HFF-Myc (cell line): Measurements from ENCODE around the gene ZNF148.

Source experiments
- DNase-seq: peaks from one replicate; pipeline ENCODE4 v3.0.0-alpha.2; 2011; ENCODE audit warnings: low read depth; ENCODE audit errors: extremely low read depth
- H3K4me3 ChIP-seq: replicated peaks from 2 replicates; pipeline ENCODE4 v1.5.1; 2011; ENCODE audit warnings: low read depth, mild to moderate bottlenecking, control low read depth, low read length
- CTCF ChIP-seq: IDR thresholded peaks from 2 replicates; pipeline ENCODE4 v1.5.1; 2012; ENCODE audit warnings: mild to moderate bottlenecking, low read depth, low read length, control low read depth; ENCODE audit errors: missing control alignments

The ZNF148 gene

GRCh38 chr3:125316246-125316645 lies 58.9 kb downstream of the ZNF148 start:
- no peak for TF ChIP-seq CTCF

GRCh38 chr3:125313060-125313635 lies 62.0 kb downstream of the ZNF148 start:
- DNase-seq, result peak; percentile 54
- no peak for TF ChIP-seq CTCF
- no peak overlapping the region for H3K4me3 ChIP-seq

More at GRCh38 chr3:125316246-125316645, 58.9 kb downstream of the ZNF148 start:
- no peak for DNase-seq
- no peak overlapping the region for H3K4me3 ChIP-seq

GRCh38 chr3:125310623-125311081 lies 64.5 kb downstream of the ZNF148 start:
- no peak for TF ChIP-seq CTCF
- H3K4me3 ChIP-seq, result no peak overlapping the region
- no peak for DNase-seq

GRCh38 chr3:125309476-125309875 lies 65.6 kb downstream of the ZNF148 start:
- no peak overlapping the region for H3K4me3 ChIP-seq
- DNase-seq, result no peak
- TF ChIP-seq CTCF, result no peak

GRCh38 chr3:125306620-125307019 lies 68.5 kb downstream of the ZNF148 start:
- no peak for TF ChIP-seq CTCF
- H3K4me3 ChIP-seq, result no peak overlapping the region
- DNase-seq, result no peak

GRCh38 chr3:125302932-125303331 lies 72.2 kb downstream of the ZNF148 start:
- H3K4me3 ChIP-seq, result no peak overlapping the region
- no peak for DNase-seq
- TF ChIP-seq CTCF, result no peak

GRCh38 chr3:125300416-125300815 lies 74.7 kb downstream of the ZNF148 start:
- no peak overlapping the region for H3K4me3 ChIP-seq
- DNase-seq, result peak; percentile 22
- TF ChIP-seq CTCF, result no peak
